SK-MEL-5 (cell line): Measurements from ENCODE around the gene THOP1. TPM values are rescaled to one million over a fixed set of nuclear protein-coding genes. Genes with fewer than 3 reads are reported as not detected.

Experiments
- DNase-seq: peaks from one replicate; pipeline ENCODE4 v3.0.0-alpha.2; 2016; ENCODE audit warnings: low read depth, low spot score
- in situ Hi-C: cut with HindIII; loops from 2 replicates; pipeline ENCODE4 v1.10.0; 2016; ENCODE audit warnings: low sequenced_read_pairs, high pct_unique_total_duplicates, low pct_unique_long_range_greater_than_20kb
- total RNA-seq: library from RNA; depleted of rRNA; stranded (reverse); fragments of >200 nt; shearing (Covaris generic); gene quantifications from 2 replicates; pipeline ENCODE4 v1.2.3, GENCODE V29; 2014

The THOP1 gene
- total RNA-seq, 1 experiment from 2014 or later: 131 TPM

DNA sequence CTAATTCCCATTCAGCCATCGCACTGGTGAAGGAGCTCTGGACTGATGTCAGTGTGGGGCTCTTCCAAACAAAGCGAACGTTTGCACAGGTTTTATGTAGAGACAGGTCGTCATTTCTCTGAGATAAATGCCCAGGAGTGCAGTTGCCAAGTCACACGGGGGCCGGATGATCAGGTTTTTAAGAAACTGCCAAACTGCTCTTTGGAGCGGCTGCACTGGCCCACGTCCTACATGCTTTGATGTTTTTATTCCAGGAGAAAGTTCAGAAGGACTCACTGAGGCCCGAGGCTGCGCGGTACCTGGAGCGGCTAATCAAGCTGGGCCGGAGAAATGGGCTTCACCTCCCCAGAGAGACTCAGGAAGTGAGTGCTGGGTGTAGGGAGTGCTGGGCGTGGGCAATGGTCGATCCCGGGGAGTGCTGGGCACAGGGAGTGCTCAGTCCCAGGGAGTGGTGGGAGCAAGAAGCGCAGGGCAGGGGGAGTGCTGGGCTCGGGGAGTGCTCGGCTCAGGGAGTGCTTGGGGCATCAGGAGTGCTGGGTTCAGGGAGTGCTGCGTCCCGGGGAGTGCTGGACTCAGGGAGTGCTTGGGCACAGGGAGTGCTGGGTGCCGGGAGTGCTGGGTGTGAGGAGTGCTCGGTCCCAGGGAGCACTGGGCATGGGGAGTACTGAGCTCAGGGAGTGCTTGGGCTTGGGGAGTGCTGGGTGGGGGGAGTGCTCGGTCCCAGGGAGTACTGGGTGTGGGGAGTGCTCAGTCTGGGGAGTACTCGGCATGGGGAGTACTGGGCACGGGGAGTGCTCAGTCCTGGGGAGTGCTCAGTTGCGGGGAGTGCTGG, 10.7 kb downstream of the THOP1 start:
- DNase-seq: no peak
- in situ Hi-C loops: no loop called here

DNA sequence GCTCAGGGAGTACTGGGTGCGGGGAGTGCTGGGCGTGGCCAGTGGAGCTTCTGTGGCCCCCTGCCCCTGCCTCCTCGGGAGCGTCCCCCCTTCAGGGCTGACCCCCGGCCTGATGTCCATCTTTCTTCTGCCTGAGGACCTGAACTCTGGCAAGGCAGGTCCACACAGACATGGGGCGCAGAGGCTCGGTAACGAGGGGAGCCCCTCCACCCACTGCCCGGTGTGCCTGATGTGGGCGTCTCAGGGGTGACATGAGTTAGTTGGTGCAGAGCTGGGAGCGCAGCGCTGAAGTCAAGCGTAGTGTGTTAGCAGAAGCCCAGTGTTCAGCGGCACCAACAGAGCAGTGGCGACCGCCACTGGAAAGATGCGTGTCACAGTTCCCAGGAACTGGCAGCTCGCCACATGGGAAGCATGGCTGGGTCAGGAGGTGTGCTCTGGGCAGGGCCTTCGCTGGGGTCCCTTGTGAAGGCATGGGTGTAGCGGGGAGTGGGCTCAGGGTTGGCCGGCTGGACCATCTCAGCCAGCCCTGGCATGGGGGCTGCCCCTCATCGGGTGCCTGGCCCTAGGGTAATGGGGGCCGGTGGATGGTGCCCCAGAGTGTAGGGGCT, 11.5 kb downstream of the THOP1 start:
- no peak for DNase-seq
- in situ Hi-C loops: no loop called here

DNA sequence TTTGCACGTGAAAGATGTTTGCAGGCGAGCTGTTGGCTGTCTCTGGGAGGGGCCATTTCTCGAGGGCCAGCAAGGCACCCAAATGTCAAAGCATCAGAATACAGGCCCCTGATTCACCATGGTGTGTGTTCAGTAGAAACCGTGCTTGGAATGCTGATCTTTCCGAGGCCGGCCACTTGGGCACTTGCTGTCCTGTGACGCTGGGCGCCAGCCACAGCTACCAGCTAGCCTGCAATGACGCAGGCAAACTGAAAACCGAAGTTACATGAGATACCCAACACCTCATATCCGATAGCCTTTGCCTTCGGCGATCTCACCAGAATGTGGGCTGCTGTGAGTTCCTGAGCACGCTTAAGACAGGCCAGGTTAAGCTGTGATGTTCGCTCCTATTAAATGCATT, 12.0 kb downstream of the THOP1 start:
- in situ Hi-C loops: no loop called here
- no peak for DNase-seq

DNA sequence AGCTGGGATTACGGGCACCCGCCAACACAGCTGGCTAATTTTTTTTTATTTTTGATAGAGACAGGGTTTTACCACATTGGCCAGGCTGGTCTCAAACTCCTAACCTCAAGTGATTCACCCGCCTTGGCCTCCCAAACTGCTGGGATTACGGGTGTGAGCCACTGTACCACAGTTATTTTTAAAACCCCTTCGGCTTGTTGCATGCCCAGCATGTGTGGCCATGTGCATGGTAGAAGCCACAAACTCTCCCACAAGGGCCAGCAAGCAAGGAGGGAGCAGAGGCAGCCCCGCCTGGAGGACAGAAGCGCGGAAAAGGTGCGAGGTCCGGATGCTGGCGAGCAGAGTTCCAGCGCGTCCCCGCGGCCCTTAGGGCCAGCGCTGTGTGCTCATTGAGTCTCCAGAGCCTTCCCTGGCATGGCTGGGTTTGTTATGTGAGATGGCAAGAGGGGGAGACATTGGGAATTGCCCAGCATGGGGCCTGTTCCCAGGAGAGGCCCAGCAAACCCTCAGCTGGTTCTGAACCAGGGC, 12.9 kb downstream of the THOP1 start:
- in situ Hi-C loops: no loop called here
- no peak for DNase-seq

DNA sequence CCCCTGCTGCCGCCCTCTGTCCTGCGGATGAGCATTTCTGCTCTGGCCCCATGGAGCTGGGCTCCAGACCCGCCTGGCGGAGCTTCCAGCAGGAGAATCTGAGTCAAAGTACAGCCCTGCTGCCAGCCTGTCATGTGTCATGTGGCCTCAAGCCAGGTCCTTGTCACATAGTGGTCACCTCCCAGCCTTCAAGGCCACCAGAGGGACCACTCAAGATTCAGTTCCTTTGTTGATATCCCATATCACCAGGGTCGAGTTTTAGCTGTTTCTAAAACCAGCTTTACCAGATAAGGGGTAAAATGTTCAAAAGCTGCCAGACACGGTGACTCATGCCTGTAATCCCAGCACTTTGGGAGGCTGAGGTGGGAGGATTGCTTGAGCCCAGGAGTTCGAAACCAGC, 13.4 kb downstream of the THOP1 start:
- in situ Hi-C loops: no loop called here
- no peak for DNase-seq

DNA sequence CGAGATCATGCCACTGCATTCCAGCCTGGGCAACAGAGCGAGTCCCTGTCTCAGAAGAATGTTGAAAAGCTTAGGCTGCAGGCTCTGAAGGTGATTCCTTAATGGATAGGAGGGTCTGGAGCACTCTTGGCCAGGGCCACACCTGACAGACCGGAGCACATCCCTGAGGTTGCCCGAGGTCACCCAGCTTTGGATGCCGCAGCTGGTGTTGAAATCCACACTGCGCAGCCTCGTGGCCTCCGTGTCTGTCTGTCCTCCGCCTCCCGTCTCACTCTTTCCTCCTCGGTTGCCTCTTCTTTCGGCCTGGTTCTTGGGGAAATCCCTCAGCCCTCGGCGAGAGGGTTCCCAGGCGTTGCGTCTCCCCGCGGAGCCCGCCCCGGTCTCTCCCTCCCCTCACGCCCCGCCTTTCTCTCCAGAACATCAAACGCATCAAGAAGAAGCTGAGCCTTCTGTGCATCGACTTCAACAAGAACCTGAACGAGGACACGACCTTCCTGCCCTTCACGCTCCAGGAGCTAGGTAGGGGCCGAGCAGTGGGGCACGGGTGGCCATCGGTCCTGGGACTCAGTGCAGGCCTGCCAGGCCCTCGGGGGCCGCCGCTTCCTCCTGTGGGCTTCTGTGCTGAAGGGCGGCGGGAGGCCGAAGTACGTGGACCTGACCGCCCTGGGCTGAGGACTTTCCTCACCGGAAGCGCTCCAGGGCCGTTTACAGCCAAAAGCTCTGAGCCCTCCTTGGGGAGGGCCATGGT, 14.1 kb downstream of the THOP1 start:
- in situ Hi-C loops: no loop called here
- DNase-seq: no peak

DNA sequence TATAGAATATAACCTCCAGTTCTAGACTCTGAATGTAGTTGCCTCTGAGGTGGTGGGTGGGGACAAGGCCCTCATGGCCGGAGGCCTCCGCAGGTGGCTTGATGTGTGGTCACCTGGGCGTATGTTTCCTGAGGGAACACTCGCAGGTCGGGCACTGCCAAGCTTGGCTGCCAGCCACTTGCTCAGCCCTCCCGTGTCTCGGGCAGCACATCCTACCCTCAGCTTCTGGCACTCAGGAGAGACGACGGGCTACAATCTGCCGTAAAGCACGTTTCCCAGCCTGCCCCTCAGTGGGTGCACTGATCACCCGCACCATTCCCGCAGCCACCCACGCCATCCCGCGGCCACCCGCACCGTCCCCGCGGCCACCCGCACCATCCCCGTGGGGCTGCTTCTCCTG, 15.2 kb downstream of the THOP1 start:
- DNase-seq: no peak
- in situ Hi-C loops: no loop called here

DNA sequence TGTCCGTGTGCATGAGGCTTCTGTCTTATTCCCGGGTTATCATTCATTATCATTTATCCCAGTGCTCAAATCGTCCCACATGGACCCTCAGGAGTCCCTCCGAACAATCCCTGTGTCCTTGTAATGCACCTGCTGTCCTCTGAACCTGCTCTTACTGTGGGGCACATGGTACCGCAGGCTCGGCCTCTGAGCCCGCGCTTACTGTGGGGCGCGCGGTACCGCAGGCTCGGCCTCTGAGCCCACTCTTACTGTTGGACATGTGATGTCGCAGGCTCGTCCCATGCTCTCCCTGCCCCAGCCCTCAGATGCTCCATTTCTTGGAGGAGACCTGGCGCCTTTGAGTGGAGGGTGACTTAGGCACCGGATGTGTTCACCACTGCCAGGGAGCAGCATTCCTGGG, 17.5 kb downstream of the THOP1 start:
- in situ Hi-C loops: no loop called here
- DNase-seq: no peak

DNA sequence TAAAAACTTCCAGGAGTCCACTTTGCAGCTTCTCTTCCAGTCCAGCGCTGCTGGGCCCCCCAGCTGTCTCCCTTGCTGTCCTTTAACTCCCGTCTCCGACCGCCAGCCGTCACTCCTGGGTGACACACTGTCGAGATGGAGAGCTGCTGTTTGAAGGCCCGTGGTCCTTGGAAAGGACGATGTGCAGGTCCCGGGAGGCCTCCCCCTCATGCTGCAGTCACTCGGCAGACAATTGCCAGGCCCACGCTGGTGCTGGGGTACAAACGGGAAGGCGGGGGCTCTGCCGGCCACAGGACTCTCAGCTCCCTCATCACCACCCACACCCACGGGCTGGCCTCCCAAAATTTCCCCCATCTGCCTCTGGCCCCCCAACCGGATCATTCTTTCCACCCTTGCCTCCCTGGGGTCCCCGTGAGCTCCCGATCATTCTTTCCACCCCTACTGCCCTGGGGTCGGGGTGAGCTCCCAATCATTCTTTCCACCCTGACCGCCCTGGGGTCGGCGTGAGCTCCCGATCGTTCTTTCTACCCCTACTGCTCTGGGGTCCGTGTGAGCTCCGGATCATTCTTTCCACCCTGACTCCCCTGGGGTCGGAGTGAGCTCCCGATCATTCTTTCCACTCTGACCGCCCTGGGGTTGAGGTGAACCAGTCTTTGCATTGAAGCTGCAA, 18.3 kb downstream of the THOP1 start:
- in situ Hi-C loops: no loop called here
- no peak for DNase-seq

DNA sequence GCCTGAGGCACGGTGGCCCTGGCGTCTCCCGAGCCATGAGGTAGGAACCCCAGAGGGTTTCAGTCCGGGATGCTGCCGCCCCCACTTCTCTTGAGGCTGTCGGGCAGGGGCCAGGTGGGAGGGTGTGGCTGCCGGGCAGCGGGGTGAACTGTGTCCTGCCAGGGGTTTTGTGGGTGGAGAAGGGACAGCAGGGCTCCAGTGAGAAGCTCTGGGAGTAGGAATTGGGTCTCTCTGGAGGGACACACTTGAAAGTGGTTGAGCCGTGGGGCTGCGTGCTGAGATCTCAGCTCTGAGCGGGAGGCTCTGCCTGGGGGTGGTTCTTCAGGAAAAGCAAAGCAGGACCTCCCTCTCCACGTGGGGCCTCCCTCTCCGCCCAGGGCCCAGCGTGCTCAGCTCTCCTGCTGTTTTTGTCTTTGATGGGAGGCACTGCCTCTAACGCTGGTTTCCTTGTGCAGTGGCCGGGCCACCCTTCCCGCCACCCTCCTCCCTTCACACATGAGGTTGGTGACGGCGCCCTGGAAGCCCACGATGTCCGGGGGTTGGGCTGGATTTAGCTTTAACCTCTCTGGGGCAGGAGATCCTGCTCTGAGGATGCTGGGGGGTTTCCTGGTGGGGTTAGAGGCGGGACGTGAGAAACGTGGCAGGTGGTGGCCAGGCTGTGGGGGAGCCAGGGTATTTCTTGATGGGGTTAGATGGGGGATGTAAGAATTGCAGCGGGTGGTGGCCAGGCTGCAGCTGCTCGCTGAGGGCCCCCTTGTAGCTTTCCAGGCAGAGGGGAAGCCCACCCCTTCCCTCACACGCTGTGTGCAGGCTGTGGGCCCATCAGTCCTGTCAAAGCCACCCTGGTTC, 19.1 kb downstream of the THOP1 start:
- in situ Hi-C loops: no loop called here
- DNase-seq: no peak

DNA sequence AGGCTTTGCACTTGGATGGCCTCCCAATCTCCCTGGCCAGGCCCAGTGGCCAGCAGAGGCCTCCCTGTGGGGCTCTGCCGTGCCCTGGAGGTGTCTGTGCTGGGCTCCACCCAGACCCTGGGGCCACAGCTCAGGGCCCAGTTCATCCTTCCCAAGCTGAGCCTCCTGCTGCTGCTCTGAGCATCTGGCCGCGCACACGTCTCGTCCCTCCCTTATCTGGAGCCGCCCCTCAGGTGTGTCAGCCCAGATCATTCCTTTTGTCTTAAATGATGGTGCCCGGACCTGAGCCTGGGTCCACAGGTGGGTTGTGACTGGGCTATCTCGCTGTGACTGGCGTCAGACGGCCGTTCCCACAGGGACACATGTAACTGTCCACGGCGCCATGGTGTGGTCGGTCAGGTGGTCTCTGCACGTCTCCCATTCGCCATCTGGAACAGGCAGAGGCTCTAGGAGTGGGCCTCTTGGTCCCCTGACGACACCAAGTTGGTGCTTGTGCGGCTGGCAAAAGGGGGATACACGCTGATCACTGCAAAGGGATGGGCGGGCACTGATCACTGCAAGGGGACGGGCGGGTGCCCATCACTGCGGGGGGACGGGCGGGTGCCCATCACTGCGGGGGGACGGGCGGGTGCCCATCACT, 20.1 kb downstream of the THOP1 start:
- no peak for DNase-seq
- in situ Hi-C loops: no loop called here

DNA sequence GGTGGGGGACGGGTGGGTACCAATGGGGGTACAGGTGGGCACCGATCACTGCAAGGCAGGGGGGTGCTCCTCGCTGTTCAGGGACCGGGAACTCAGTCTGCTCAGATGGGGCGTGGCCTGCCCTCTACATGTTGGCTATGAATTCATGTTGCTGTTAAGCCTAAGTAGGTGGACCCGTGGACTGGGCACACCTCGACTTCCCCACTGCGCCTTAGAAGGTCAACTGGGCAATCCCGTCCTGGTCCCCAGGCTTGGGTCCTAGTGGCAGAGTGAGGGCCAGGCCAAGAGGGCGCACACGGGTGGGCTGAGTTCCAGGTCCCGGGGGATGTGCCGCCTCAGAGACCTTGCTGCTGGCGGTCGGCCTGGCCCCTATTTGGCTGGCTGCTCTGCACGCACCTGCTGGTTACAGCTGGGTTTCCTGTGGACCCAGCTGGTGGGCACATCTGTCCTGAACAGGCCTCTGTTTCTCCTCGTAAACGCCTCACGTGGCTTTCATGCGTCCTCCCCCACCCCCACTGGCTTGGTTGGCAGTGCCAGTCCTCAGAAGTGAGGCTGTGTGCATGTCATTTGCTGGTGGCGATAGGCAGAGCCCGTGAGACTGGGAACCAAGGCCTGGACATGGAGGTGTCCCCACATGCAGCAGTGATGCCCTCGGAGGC, 20.8 kb downstream of the THOP1 start:
- DNase-seq: no peak
- in situ Hi-C loops: no loop called here

DNA sequence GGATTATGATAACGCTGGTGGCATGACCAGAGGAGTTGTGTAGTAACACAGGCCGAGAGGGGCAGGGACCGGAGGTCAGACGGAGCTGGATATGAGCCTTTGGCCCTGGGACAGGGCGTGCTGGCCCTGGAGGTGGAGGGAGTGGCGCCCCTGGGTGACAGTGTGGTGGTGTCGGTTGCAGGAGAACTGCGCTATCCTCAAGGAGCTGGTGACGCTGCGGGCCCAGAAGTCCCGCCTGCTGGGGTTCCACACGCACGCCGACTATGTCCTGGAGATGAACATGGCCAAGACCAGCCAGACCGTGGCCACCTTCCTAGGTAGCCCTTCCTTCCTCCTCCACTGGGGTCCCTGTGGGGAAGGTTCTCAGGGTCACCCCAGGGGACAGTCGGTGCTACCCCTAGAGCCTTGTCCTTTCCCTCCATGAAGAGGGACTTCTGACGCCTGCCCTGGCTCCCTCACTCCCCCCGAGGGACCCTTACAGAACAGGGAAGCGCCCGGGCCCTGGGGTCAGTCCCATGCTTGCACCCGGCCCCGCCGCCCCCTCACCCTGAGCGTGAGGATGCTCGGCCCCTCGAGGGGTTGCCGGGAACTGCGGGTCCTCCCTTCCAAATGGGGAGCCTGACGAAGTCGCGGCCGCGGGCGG, 21.6 kb downstream of the THOP1 start:
- in situ Hi-C loops: no loop called here
- no peak for DNase-seq

DNA sequence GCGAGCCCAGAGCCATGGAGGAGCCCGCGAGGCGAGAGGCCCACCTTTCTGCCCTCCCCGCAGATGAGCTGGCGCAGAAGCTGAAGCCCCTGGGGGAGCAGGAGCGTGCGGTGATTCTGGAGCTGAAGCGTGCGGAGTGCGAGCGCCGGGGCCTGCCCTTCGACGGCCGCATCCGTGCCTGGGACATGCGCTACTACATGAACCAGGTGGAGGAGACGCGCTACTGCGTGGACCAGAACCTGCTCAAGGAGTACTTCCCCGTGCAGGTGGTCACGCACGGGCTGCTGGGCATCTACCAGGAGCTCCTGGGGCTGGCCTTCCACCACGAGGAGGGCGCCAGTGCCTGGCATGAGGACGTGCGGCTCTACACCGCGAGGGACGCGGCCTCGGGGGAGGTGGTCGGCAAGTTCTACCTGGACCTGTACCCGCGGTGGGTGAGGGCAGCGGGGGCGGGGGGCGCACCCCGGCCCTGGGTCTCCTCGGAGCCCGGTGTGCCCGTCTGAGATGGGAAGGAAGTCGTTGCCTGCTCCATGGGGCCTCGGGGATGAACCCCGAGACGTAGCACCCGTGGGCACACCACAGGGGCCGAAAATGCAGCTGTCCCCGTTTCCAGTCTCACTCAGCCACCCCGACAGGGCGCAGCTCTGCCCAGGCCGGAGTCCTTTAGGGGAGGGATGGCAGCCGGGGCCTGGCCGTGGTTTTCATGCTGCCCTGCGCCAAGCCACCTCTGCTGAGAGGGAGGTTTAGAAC, 22.3 kb downstream of the THOP1 start:
- DNase-seq: no peak
- in situ Hi-C loops: no loop called here
